ENCODE results near the gene GAK. TPM values are rescaled to one million over a fixed set of nuclear protein-coding genes. Genes with fewer than 3 reads are reported as not detected.
A peak's percentile ranks its signal among the peaks of the same experiment; 100 is the strongest.

The GAK gene
- total RNA-seq (2021; ENCODE audit: unreplicated experiment) = 86.6 TPM
- polyA plus RNA-seq (2012; ENCODE audit: insufficient read length) = 56.0 TPM
- Bru-seq, nascent RNA = percentile 60 among the genes with signal in this experiment
- BruChase-seq, experiment 1, labeled RNA remaining after a 2-hour chase = percentile 66 among the genes with signal in this experiment
- BruChase-seq, experiment 2, labeled RNA remaining after a 6-hour chase = percentile 73 among the genes with signal in this experiment
- long read RNA-seq, full-length matches to known transcripts = 14 of 137 reads
- long read RNA-seq, partial matches to known transcripts = 68 of 137 reads
- long read RNA-seq, other reads (novel, unspliced or antisense) = 55 of 137 reads

DNA sequence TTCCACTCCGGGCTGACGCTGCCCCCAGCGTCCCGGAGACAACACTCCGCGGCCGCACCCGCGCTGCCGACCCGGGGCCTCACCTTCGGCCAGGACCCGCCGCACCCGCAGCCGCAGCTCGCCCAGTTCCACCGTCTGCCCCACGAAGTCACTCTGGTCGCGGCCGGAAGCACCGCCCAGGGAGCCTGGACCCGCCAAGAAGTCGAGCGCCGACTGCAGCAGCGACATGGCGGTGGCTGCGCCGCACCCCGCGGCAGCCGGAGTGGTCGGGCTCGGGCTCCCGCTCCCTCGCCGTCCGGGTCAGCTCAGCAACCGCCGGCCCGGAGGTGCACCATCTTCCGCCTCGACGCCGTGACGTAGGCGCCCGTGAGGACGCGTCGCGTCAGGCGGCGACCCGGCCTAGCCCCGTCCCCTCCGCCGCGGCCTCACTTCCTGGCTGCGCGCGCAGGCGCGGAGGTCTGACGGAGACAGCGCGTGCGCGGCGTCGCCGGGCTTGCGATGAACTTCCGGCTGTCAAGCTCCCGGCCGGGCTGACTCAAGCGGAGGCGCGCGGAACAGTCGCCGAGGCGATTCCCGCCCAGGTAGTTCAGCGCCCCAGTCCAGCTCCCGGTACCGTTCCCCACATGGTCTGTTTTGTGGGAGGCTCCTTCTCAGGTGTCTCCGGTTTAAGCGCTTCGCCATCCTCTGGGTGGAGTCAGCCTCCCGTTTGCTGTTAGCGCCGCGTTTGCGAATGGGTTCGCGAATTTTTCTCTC lies at the start of gene GAK, which contains the start of gene TMEM175:
TSS of gene GAK (minus strand) at position 357 of the 753 bp plus-strand sequence. CDS start at position 228, 129 bp downstream.
TSS of gene TMEM175 (plus strand) at position 501 of the 753 bp plus-strand sequence. CDS start 15,280 bp downstream, outside the sequence.
- Histone ChIP-seq H3K4me1 (ENCODE audit: control insufficient read depth, insufficient read depth, low read length) (peaks cover 13% of the 10 kb centered on the region; the same call in 1 of the 2 replicates), H3K4me3 (ENCODE audit: low read depth in 2 of 2, low read length in 2 of 2) (peak within 1 kb of the TSS; percentile 90 to 97), H3K27me3 (ENCODE audit: control insufficient read depth, insufficient read depth, low read length) (no peaks in the 10 kb centered on the region), H3K27ac (ENCODE audit: low read length) (peak within 1 kb of the TSS; percentile 82), H3K36me3 (ENCODE audit: control insufficient read depth, insufficient read depth, low read length) (peaks cover 4% of the 10 kb centered on the region; the same call in 1 of the 2 replicates), H3K9me3 (ENCODE audit: control insufficient read depth, insufficient read depth, low read depth, low read length) (no peaks in the 10 kb centered on the region)
- in situ Hi-C loops (cut with HindIII; ENCODE audit: low pct_unique_long_range_greater_than_20kb, low sequenced_read_pairs) (no loop called here), intact Hi-C loops (cut with micrococcal nuclease; ENCODE audit: unreplicated experiment) (no loop called here)
- CTCF ChIA-PET = no interaction called here
- DNase-seq (ENCODE audit: low read depth, low spot score) = peak; percentile 74
- TF ChIP-seq SIN3A (IDR thresholded peaks at IDR 0.05; ENCODE audit: borderline replicate concordance, insufficient read depth, low read depth, low read length) (0 out of 2 replicates have a peak, but pooled peaks have one; percentile 85), POLR2AphosphoS5 (IDR thresholded peaks at IDR 0.05; ENCODE audit: low read depth, low read length) (peak; percentile 70), TCF7L2 (IDR thresholded peaks at IDR 0.05; ENCODE audit: low read depth, low read length) (no peak)
- TF ChIP-seq, protein P1, sequence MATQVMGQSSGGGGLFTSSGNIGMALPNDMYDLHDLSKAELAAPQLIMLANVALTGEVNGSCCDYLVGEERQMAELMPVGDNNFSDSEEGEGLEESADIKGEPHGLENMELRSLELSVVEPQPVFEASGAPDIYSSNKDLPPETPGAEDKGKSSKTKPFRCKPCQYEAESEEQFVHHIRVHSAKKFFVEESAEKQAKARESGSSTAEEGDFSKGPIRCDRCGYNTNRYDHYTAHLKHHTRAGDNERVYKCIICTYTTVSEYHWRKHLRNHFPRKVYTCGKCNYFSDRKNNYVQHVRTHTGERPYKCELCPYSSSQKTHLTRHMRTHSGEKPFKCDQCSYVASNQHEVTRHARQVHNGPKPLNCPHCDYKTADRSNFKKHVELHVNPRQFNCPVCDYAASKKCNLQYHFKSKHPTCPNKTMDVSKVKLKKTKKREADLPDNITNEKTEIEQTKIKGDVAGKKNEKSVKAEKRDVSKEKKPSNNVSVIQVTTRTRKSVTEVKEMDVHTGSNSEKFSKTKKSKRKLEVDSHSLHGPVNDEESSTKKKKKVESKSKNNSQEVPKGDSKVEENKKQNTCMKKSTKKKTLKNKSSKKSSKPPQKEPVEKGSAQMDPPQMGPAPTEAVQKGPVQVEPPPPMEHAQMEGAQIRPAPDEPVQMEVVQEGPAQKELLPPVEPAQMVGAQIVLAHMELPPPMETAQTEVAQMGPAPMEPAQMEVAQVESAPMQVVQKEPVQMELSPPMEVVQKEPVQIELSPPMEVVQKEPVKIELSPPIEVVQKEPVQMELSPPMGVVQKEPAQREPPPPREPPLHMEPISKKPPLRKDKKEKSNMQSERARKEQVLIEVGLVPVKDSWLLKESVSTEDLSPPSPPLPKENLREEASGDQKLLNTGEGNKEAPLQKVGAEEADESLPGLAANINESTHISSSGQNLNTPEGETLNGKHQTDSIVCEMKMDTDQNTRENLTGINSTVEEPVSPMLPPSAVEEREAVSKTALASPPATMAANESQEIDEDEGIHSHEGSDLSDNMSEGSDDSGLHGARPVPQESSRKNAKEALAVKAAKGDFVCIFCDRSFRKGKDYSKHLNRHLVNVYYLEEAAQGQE (IDR thresholded peaks at IDR 0.05; ENCODE audit: insufficient read depth in 1 of 2, low read depth in 2 of 2, low read length in 1 of 2) = no peak
- TF ChIP-seq, protein P2, sequence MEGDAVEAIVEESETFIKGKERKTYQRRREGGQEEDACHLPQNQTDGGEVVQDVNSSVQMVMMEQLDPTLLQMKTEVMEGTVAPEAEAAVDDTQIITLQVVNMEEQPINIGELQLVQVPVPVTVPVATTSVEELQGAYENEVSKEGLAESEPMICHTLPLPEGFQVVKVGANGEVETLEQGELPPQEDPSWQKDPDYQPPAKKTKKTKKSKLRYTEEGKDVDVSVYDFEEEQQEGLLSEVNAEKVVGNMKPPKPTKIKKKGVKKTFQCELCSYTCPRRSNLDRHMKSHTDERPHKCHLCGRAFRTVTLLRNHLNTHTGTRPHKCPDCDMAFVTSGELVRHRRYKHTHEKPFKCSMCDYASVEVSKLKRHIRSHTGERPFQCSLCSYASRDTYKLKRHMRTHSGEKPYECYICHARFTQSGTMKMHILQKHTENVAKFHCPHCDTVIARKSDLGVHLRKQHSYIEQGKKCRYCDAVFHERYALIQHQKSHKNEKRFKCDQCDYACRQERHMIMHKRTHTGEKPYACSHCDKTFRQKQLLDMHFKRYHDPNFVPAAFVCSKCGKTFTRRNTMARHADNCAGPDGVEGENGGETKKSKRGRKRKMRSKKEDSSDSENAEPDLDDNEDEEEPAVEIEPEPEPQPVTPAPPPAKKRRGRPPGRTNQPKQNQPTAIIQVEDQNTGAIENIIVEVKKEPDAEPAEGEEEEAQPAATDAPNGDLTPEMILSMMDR (IDR thresholded peaks at IDR 0.05) = no peak
- peak; percentile 99 for ATAC-seq
- POLR2A ChIA-PET = interaction anchor here (0.6 to 0.8 kb wide), 2 partner anchors 12 to 167 kb away, joined by 3 to 6 read pairs; no protein-coding TSS in a partner anchor
- BruUV-seq (replicated peaks) = no TSS peak

DNA sequence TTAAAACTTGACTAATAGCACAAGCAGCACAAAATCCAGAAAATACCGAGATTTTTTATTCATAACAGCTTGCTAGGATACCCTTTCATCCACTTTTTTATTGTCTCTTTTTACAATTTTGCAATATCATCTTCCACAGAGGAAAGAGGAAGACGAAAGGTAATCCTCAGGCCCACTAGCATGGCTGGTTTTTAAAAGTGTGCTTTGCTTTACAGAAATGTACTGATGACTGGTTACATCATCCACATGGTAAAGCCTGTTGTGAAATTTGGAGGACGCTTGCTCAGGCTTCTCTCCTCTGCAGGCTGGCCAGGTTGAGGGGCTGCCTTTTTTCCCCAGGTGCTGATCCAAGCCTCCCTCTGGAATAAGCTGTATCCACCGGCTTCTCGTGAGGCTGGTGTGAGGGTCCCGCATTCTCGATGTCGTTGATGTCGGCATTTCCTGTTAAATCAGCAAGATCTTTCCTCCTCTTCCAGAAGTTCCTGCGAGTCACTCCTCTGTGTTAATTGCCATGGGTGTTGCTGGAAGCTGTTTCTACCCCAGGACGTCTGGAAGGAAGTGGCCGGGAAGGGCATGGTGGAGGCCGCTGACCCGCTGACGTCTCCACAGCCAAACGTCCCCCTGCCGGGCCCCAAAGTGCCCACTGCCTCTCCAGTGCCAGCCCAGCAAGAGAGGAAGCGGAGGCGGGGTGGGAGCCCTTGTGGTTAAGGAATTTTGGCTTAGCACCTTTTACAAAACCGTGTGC lies 47.0 kb upstream of the GAK start:
- DNase-seq (ENCODE audit: low read depth, low spot score) = no peak
- Histone ChIP-seq H3K27me3 (ENCODE audit: control insufficient read depth, insufficient read depth, low read length) (no peaks in the 10 kb centered on the region), H3K4me3 (ENCODE audit: low read depth in 2 of 2, low read length in 2 of 2) (no peak overlapping the region), H3K4me1 (ENCODE audit: control insufficient read depth, insufficient read depth, low read length) (0 out of 2 replicates have a peak, but pooled peaks cover 3% of the 10 kb centered on the region), H3K36me3 (ENCODE audit: control insufficient read depth, insufficient read depth, low read length) (no peaks in the 10 kb centered on the region), H3K9me3 (ENCODE audit: control insufficient read depth, insufficient read depth, low read depth, low read length) (no peaks in the 10 kb centered on the region), H3K27ac (ENCODE audit: low read length) (no peak overlapping the region; the same call in 1 of the 2 replicates)
- TF ChIP-seq POLR2AphosphoS5 (IDR thresholded peaks at IDR 0.05; ENCODE audit: low read depth, low read length) = no peak
- TF ChIP-seq TCF7L2 (IDR thresholded peaks at IDR 0.05; ENCODE audit: low read depth, low read length) = no peak
- TF ChIP-seq, protein P2 (IDR thresholded peaks at IDR 0.05) = no peak
- TF ChIP-seq SIN3A (IDR thresholded peaks at IDR 0.05; ENCODE audit: borderline replicate concordance, insufficient read depth, low read depth, low read length) = no peak
- TF ChIP-seq, protein P1 (IDR thresholded peaks at IDR 0.05; ENCODE audit: insufficient read depth in 1 of 2, low read depth in 2 of 2, low read length in 1 of 2) = no peak
- ChIA-PET CTCF (no interaction called here), POLR2A (no interaction called here)
- in situ Hi-C loops (cut with HindIII; ENCODE audit: low pct_unique_long_range_greater_than_20kb, low sequenced_read_pairs) (no loop called here), intact Hi-C loops (cut with micrococcal nuclease; ENCODE audit: unreplicated experiment) (no loop called here)
- no peak for ATAC-seq
- no TSS peak for BruUV-seq (replicated peaks)

Measured in Panc1 (cell line).